IMR-90 (cell line): ENCODE measurements around the gene MORN5.

Source experiments
- BHLHE40 ChIP-seq: fragments of 150-350 bp; IDR thresholded peaks from 2 replicates; pipeline ENCODE4 v1.6.1; 2016; ENCODE audit warnings: mild to moderate bottlenecking, low read depth, low read length
- CEBPB ChIP-seq: IDR thresholded peaks from 2 replicates; pipeline ENCODE4 v1.6.1; 2012; ENCODE audit warnings: low read depth, low read length, improper control_type of control experiment
- CHD1 ChIP-seq: IDR thresholded peaks from 2 replicates; pipeline ENCODE4 v1.6.1; 2012; ENCODE audit warnings: low read depth, low read length, improper control_type of control experiment
- MAFK ChIP-seq: IDR thresholded peaks from 2 replicates; pipeline ENCODE4 v1.6.1; 2012; ENCODE audit warnings: low read depth, low read length, improper control_type of control experiment
- POLR2A ChIP-seq: IDR thresholded peaks from 2 replicates; pipeline ENCODE4 v1.6.1; 2012; ENCODE audit warnings: mild to moderate bottlenecking, low read depth, low read length
- RCOR1 ChIP-seq: IDR thresholded peaks from 2 replicates; pipeline ENCODE4 v1.6.1; 2012; ENCODE audit warnings: mild to moderate bottlenecking, low read length, improper control_type of control experiment; ENCODE audit not compliant: insufficient replicate concordance
- SMC3 ChIP-seq: fragments of 150-350 bp; IDR thresholded peaks from 2 replicates; pipeline ENCODE4 v1.6.1; 2016; ENCODE audit warnings: low read depth, mild to moderate bottlenecking, antibody characterized with exemption, low read length, moderate library complexity
- TF ChIP-seq, protein P1 (sequence below): conservative IDR thresholded peaks from 2 replicates; pipeline ENCODE4 v1.5.1; 2012; ENCODE audit warnings: mild to moderate bottlenecking, low read depth, low read length, improper control_type of control experiment

DNA sequence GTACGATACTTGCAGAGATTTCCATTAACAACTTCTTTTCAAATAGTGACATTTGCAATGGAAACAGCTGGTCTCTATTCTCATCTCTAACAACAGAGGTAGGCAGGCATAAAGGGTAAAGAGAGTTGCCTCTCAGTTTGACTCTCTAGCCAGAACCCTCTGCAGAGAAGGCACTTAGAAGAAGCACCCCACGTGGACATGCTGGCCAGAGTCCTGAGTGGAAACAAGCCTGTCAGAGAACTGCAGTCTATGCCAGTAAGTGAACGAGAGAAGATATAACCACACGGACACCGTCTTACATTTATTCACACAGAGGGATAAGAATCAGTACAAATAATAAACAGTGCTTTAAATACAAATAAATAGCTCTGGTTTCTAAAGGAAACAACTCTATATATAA lies 80.0 kb downstream of the MORN5 start:
- TF ChIP-seq, protein P1, sequence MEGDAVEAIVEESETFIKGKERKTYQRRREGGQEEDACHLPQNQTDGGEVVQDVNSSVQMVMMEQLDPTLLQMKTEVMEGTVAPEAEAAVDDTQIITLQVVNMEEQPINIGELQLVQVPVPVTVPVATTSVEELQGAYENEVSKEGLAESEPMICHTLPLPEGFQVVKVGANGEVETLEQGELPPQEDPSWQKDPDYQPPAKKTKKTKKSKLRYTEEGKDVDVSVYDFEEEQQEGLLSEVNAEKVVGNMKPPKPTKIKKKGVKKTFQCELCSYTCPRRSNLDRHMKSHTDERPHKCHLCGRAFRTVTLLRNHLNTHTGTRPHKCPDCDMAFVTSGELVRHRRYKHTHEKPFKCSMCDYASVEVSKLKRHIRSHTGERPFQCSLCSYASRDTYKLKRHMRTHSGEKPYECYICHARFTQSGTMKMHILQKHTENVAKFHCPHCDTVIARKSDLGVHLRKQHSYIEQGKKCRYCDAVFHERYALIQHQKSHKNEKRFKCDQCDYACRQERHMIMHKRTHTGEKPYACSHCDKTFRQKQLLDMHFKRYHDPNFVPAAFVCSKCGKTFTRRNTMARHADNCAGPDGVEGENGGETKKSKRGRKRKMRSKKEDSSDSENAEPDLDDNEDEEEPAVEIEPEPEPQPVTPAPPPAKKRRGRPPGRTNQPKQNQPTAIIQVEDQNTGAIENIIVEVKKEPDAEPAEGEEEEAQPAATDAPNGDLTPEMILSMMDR: no peak
- TF ChIP-seq POLR2A (no peak), CHD1 (no peak), MAFK (no peak), SMC3 (no peak), CEBPB (no peak), RCOR1 (no peak), BHLHE40 (no peak)
